DMS53 treated with DMSO at 0.1 percent for 48 hours (cell line): ENCODE measurements around the gene ACTR10.

ENCODE experiments used
- DNase-seq: peaks from one replicate; lab custom pipeline; 2025; ENCODE audit not compliant: unreplicated experiment; lab: John Stamatoyannopoulos, UW

The ACTR10 gene

GRCh38 chr14:58199726-58200479 lies at the start of gene ACTR10:
Gene ACTR10, plus strand, starts transcription at chr14:58200149. Its CDS starts 69 bp downstream, at chr14:58200218.
- DNase-seq: peak; percentile 70

- no peak for DNase-seq
Observed at GRCh38 chr14:58150243-58150805, 49.6 kb upstream of the ACTR10 start.

GRCh38 chr14:58151133-58152013 lies 48.6 kb upstream of the ACTR10 start:
- no peak for DNase-seq

DNA sequence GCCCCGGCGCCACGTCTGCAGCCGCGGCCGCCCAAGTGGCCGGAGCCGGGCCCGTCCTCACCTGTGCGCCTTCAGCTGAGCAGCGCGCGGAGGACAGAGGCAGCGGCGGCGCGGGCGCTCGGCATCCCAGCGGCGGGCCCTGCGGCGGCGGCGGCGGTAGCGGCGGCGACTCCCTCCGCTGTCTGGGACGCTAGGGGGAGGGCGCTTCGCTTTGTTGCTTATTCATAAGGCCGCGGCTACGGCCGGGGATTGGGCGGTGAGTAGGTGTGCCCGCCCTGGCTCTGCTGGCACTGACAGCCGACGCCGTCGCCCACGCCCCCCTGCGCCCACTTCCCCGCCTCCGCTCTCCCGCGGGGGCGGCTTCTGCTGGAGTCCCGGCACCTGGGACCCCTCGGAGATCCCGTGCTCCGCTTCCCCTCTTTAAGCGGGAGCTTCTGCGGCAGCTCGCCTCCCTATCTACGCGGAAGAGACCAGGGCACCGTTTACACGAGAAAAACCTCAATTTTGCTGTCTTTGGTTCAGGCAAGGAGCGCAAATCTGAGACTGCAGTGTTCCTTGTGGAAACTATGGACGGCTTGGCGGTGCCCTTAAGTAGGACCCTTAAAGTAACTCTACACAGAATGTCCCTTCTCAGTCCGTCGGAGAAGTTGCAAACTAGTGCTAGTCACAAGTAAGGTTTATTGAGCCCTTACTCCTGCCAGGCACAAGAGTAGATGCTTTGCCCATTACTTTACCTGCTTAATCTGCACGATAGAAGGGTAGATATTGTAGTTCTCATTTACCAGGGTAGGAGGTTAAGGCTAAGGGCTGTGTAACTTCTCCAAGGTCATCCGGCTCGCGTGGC lies 47.7 kb upstream of the ACTR10 start, which contains the start of gene ARMH4:
Gene ARMH4, minus strand, starts transcription at position 200 of the 844 bp plus-strand sequence. CDS start 12,855 bp downstream, outside the sequence.
- DNase-seq: peak; percentile 28

DNA sequence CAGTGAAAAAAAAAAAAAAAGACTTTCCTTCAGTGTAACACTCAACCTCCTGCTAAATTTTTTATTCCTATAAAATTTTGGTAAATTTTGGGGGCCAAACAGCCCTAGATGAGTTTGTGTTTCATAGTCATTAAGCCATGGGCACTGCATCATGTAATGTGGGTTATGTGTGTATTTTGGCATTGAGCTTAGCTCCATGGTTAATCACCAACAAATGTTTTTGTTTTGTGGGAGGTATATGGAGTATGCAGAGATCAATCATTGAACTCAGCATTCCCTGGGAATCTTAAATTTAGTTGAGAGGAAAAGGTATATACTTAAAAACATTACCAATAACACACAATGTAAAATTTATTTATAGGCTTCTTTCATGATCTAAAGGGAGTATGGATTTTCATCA lies 39.4 kb upstream of the ACTR10 start:
- DNase-seq: no peak

GRCh38 chr14:58166005-58166983 lies 33.7 kb upstream of the ACTR10 start:
- peak; percentile 63 for DNase-seq

GRCh38 chr14:58167057-58167456 lies 32.9 kb upstream of the ACTR10 start:
- DNase-seq: no peak

- DNase-seq: no peak
Observed at GRCh38 chr14:58167891-58168290, 32.1 kb upstream of the ACTR10 start.

DNA sequence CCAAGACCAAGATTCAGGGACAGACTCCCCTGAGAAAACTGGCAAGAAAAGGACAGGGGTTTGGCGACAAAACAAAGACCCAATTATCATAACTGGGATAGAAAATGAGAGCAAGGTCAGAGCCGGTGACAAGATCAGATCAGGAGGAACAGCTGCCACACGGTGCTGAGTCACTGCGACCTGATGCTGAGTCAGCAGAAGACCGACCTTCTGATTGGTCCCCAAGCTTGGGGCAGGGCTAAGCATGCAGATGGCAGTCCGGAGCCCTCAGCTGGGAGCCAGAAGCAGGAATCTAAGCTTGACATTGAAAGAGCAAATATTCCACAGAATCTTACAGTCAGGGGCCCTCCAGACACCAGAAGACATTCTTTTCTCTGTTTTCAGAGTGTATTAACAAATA lies 28.9 kb upstream of the ACTR10 start:
- DNase-seq: peak; percentile 72

DNA sequence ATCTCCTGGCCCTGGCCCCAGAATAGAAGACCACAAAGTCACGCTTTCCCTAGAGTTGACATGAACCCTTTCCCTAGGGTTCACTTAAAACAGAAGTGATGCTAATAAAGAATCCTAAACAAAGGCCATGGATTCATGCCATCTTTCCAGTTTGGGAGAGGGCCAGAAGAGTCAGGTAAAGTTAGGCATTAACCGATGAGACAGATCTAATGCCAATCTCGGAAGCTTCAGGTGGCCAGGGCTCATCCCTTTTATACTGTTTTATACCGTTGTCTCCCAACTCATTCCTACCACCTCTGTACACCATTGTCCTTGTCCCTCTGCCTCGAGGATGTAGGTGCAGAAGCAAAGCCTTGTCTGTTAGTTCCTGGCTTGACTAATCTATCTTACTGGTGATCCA lies 22.8 kb upstream of the ACTR10 start:
- no peak for DNase-seq

- no peak for DNase-seq
Observed at GRCh38 chr14:58189176-58189575, 10.8 kb upstream of the ACTR10 start.

- peak; percentile 58 for DNase-seq
Observed at GRCh38 chr14:58191763-58192601, 8.0 kb upstream of the ACTR10 start.

DNA sequence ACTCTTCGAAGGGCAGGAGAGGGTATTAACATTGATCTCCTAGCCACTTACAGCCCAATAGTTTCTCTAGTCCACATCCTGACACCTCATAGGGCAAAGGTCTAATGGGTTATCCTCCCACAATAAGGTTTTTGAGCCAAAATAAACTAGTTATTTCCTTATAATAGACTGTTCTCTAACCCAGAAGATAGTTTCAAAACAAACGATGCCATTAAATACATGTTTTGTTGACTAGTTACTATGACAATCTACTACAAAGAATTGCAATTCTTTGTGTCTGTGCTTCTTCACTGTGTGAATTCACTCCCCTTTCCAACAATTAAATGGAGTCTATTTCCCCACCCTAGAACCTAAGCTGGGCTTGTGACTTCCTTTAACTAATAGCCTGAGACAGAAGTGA lies 6.4 kb upstream of the ACTR10 start:
- no peak for DNase-seq

GRCh38 chr14:58196198-58196597 lies 3.8 kb upstream of the ACTR10 start:
- DNase-seq: no peak

- no peak for DNase-seq
Observed at GRCh38 chr14:58198086-58198485, 1.9 kb upstream of the ACTR10 start.

DNA sequence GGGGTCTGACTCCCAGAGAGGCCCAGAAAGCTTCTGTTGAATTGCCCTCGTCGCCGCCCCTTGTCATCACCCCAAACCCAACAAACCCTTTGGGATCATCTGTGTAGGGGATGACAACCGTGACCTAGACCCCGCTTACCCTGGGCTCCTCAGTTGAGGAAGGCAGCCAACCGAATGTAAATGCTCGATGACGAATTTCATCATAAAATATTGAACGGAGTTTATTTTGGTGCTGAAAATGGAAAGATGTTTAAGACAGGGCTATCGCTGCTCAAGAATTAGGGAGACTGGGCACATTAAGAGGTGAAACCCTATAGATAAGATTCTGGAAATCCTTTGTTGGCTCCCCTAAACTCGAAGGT lies 512 bp downstream of the ACTR10 start:
- DNase-seq: no peak

- no peak for DNase-seq
Observed at GRCh38 chr14:58200846-58201245, 897 bp downstream of the ACTR10 start.

DNA sequence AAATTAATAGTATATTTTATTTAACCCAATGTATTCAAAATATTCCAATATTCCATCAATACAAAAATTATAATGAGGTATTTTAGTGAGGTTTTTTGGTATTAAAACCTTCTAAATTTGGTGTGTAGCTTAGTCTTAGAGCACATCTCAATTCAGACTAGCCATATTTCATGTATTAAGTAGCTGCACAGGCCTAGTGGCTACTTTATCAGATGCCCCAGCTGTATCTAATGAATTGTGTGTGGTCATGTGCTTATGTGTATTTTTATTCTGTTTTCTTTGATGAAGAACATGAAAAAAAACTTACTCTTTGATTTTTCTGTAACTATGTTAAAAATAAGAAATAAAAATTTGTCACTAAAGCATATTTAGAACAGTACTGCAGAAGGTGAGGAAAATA lies 13.2 kb downstream of the ACTR10 start:
- no peak for DNase-seq
